KOPT-K1 (cell line): ENCODE measurements around the gene ZNF655.
"Not testable (repeated sequence)": the region's sequence is repeated elsewhere in the genome, so short reads cannot be mapped to it uniquely, and the experiment has no call there.

Experiments used
- H3K27ac ChIP-seq: fragments of 200-600 bp; sonication (generic); 2 replicates; pipeline ENCODE4 v1.5.1; 2016; ENCODE audit warnings: antibody characterized with exemption, mild to moderate bottlenecking, low read depth, low read length; ENCODE audit not compliant: poor library complexity, severe bottlenecking
- H3K36me3 ChIP-seq: fragments of 200-600 bp; sonication (generic); 2 replicates; pipeline ENCODE4 v1.5.1; 2017; ENCODE audit warnings: antibody characterized with exemption, mild to moderate bottlenecking, low read length, moderate library complexity; ENCODE audit not compliant: insufficient read depth
- H3K9me3 ChIP-seq: fragments of 200-600 bp; sonication (generic); 2 replicates; pipeline ENCODE4 v1.5.1; 2017; ENCODE audit warnings: antibody characterized with exemption, low read length, mild to moderate bottlenecking; ENCODE audit not compliant: insufficient read depth, poor library complexity, severe bottlenecking

ZNF655 gene

GRCh38 chr7:99579281-99579955, 21.0 kb downstream of the ZNF655 start:
- Histone ChIP-seq H3K27ac (no peak overlapping the region), H3K9me3 (no peaks in the 10 kb centered on the region), H3K36me3 (peaks cover 10% of the 10 kb centered on the region)

DNA sequence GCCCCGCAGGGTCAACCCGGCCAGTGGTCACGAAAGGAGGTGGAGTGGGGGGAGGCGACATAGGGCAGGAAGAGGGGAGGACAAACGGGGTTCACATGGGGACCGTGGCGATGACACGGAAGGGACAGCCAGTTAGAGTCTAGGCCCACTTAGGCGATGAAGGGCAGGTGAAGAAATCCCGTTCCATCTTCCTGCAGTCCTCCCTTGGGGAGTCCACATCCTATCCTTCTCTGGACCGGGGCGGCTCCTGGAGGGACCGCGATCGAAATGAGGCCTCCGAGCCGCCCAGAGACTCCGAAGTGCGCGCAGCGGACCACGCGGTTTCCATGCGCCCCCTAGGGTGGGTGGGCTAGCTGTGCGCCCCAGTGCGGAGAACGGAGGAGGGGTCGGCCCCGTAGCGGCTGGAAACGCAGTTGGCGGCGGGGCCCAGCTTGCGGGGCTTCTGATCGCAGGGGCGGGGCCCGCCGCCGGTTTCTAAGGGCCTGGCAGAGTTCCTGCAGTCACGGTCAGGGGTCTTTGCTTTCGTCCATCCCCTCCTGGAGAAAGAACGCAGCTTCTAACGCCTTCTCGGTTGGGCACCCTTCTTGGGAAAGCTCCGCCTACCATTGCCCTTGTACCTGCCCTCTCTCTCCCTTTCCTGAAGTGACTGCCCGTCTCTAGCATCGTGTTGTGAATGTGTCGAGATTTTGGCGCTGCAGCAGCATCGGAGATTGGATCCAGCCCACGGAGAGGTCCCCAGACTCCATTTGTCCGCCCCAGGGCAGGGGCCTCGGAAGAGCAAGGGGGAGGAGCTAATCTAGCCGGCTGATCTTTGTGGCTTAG, 21.7 kb downstream of the ZNF655 start:
- no peaks in the 10 kb centered on the region for H3K9me3 ChIP-seq
- H3K36me3 ChIP-seq = peaks cover 2% of the 10 kb centered on the region; the same call in 1 of the 2 replicates
- no peak overlapping the region for H3K27ac ChIP-seq

DNA sequence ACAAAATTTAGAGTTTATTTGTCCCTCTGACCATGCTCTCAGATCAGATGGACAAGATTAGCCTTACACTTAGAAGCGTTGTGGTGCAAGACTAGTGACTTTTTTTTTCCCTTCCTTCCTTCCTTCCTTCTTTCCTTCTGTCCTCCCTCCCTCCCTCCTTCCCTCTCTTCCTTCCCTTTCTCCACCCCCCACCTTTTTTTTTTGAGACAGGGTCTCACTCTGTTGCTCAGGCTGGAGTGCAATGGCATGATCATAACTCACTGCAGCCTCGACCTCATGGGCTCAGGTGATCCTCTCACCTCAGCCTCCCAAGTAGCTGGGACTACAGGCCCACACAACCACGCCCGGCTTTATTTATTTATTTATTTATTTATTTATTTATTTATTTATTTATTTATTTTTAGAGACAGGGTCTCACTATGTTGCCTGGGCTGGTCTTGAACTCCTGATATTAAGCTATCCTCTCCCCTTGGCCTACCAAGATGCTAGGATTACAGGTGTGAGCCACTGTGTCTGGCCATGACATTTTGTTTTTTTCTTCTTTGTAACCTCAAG, 22.4 kb downstream of the ZNF655 start:
- H3K27ac ChIP-seq, H3K9me3 ChIP-seq, H3K36me3 ChIP-seq: not testable (repeated sequence)

- no peak overlapping the region for H3K27ac ChIP-seq
- no peaks in the 10 kb centered on the region for H3K36me3 ChIP-seq
- H3K9me3 ChIP-seq = no peaks in the 10 kb centered on the region
These were observed 30.4 kb downstream of the ZNF655 start for GRCh38 chr7:99588868-99589267.

GRCh38 chr7:99594948-99595745, 36.7 kb downstream of the ZNF655 start:
- Histone ChIP-seq H3K9me3 (no peaks in the 10 kb centered on the region), H3K27ac (no peak overlapping the region), H3K36me3 (no peaks in the 10 kb centered on the region)

DNA sequence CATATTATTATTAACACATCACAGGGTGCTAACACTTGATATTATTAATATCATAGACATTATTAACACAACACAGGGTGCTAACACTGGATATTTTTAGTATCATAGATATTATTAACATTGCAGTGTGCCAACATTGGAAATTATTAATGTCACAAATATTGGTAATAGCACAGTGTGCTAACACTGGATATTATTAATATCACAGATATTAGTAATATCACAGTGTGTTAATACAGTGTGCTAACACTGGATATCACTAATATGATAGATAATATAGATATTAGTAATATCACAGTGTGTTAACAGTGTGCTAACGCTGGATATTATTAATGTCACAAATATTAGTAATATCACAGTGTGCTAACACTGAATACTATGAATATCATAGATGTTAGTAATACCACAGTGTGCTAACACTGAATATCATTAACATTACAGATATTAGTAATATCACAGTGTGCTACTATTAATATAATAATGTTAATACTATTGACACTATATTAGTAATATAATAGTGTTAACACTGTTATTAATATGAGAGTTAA, 38.0 kb downstream of the ZNF655 start:
- Histone ChIP-seq H3K9me3 (no peaks in the 10 kb centered on the region), H3K36me3 (no peaks in the 10 kb centered on the region), H3K27ac (no peak overlapping the region)

DNA sequence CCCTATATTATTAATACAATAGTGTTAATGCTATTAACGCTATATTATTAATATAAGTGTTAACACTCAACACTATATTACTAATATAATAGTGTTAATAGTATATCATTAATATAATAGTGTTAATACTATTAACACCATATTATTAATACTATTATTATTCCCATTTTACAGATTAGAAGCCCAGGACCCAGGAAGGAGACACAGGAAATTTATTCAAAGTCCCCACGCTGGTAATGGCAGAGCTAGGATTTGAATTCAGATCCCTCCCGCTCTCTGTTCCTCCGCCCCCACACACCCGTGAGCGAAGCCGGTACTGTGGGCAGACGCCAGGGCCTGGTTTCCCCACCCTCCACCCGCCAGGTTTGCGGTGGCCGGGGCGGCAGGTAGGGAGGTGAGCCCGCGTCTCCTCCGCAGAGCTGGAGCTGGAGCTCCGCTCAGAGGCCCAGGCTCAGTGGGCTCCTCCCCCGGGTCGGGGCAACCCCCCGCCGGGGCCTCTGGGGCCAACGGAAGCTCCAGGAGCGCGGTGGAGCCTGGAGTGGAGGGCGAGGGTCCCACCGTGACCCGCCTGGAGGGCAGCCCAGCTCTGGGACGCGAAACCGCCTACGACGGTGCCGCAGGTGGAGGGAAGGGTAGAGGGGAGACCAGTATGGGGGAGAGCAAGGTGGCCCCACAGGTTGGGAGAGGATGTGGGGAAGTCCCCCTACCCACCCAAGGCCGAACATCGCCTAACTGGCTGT, 39.5 kb downstream of the ZNF655 start, which contains the start of gene TMEM225B:
Gene TMEM225B, plus strand, starts transcription at position 506 of the 740 bp plus-strand sequence. CDS start 6,122 bp downstream, outside the sequence.
- no peak within 1 kb of the TSS for H3K27ac ChIP-seq
- no peaks in the 10 kb centered on the region for H3K9me3 ChIP-seq

GRCh38 chr7:99599836-99600235, 41.4 kb downstream of the ZNF655 start:
- Histone ChIP-seq H3K36me3 (no peaks in the 10 kb centered on the region), H3K27ac (no peak overlapping the region), H3K9me3 (no peaks in the 10 kb centered on the region)

More for the DNA sequence above, 39.5 kb downstream of the ZNF655 start, which contains the start of gene TMEM225B:
- no peaks in the 10 kb centered on the region for H3K36me3 ChIP-seq

DNA sequence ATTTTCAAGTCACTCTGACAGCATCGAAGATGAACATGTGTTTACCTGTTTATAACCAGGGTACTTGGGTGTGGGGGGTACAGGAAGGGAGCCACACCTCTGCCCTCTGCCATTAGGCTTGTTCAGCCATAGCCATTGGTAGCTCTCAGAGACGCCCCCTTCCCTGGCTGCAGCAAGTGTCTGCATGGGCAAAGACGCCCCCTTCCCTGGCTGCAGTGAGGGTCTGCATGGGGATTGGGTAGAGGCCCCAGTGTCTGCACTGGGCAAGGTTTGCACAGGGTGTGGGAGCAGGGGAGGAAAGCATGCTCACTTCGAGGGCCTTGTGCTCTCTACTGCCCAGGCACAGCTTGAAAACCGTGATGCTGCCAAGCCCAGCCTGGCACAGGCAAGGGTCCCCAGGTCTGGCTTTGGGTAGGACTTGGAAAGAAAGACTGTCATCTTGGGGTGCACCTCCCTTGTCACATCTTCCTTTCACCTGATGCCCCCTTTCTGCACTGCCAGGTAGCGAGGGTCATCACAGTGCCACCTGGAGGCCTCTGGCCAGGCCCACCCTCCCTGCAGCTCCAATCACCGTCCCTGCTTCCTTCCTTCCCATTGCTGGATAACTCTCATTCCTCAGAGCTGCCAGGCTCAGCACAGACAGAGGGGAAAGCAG, 43.3 kb downstream of the ZNF655 start:
- H3K36me3 ChIP-seq = no peaks in the 10 kb centered on the region
- H3K27ac ChIP-seq = no peak overlapping the region
- no peaks in the 10 kb centered on the region for H3K9me3 ChIP-seq

DNA sequence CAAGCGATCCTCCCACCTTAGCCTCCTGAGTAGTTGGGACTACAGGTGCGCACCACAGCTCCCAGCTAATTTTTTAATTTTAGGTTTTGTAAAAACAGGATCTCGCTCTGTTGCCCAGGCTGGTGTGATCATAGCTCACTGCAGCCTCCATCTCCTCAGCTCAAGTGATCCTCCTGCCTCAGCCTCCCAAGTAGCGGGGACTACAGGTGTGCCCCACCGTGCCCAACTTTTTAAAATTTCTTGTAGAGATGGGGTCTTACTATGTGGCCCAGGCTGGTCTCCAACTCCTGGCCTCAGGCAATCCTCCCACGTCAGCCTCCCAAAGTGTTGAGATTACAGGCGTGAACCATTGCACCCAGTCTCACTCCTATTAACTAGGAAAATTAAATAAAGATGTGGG, 47.1 kb downstream of the ZNF655 start:
- Histone ChIP-seq H3K36me3 (no peaks in the 10 kb centered on the region), H3K27ac (no peak overlapping the region), H3K9me3 (no peaks in the 10 kb centered on the region)

GRCh38 chr7:99606531-99606930, 48.1 kb downstream of the ZNF655 start:
- Histone ChIP-seq H3K36me3 (no peaks in the 10 kb centered on the region), H3K9me3 (no peaks in the 10 kb centered on the region), H3K27ac (no peak overlapping the region)

DNA sequence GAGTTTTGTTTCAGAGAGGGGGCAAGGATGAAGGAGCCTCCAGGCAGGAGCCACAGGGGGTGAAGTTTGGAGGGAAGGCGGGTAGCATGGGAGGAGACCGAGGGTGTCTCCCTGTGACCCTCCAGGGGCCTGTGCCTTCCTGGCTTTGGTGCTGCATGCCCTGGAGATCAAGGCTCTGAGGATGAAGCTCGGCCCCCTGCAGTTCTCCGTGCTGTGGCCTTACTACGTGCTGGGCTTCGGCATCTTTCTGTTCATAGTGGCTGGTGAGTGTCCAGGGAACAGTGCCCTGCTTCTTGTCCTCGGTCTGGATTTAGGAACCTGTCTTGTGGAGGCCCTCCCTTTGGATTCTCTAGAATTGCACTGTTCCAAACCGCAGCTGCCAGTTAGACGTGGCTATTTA, 49.1 kb downstream of the ZNF655 start:
- no peaks in the 10 kb centered on the region for H3K36me3 ChIP-seq
- H3K27ac ChIP-seq = no peak overlapping the region
- no peaks in the 10 kb centered on the region for H3K9me3 ChIP-seq

DNA sequence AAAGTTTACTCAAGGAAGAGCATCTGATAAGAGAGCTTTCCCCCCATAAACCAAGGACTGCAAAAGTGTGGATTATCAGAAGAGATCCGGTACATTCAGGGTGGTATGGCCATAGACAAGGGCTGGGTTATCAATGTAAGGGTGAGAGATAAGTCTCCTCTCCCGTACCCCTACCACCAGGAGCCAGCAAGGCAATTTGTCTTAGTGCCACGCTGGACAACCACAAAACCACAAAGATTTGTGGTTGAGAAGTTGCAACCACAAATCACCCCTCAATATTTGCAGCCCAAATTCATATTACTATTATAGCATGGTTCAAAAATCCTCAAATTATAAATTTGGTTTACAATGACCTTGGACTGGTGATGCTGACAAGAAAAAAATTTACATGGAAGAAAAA, 56.1 kb downstream of the ZNF655 start:
- Histone ChIP-seq H3K36me3 (peaks cover 17% of the 10 kb centered on the region), H3K27ac (no peak overlapping the region), H3K9me3 (no peaks in the 10 kb centered on the region)

GRCh38 chr7:99615989-99616358, 57.5 kb downstream of the ZNF655 start:
- Histone ChIP-seq H3K36me3 (peaks cover 31% of the 10 kb centered on the region), H3K9me3 (no peaks in the 10 kb centered on the region), H3K27ac (peak overlapping the region; percentile 88)
